ENCODE results near the gene RPS2.
"Not testable (repeated sequence)": the region's sequence is repeated elsewhere in the genome, so short reads cannot be mapped to it uniquely, and the experiment has no call there.

The RPS2 gene

DNA sequence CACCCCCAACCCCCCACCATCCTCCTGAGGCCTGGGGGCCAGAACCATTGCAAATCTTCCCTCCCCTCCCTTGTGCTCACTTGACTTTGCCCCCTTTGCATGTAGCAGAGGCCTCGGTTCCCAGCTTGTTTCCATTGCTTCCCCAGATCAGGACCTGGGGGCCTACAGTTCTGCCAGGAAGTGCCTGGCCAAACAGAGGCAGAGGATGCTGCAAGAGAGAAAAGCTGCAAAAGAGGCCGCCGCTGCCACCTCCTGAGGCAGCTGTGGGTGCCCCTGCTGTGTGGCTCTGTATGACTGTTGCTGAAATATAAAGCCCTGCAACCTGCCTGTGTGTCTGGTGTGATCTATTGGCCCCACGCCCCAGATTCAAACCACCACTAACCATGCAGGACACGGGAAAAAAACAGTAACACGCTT lies 3.0 kb downstream of the RPS2 start:
- ATAC-seq (replicated peaks; ENCODE audit: extremely low read depth, poor library complexity, severe bottlenecking) (no peak), DNase-seq (ENCODE audit: low spot score in 2 of 2) (no peak)
- no peaks in the 10 kb centered on the region for H3K27me3 Mint-ChIP-seq
- peaks cover 65% of the 10 kb centered on the region for H3K4me1 Mint-ChIP-seq
- peaks cover 57% of the 10 kb centered on the region for H3K36me3 Mint-ChIP-seq (ENCODE audit: insufficient read depth)
- peak overlapping the region; percentile 94 for H3K4me3 Mint-ChIP-seq
- H3K9me3 Mint-ChIP-seq = no peaks in the 10 kb centered on the region
- H3K27ac Mint-ChIP-seq (ENCODE audit: low read depth) = peak overlapping the region; percentile 99

DNA sequence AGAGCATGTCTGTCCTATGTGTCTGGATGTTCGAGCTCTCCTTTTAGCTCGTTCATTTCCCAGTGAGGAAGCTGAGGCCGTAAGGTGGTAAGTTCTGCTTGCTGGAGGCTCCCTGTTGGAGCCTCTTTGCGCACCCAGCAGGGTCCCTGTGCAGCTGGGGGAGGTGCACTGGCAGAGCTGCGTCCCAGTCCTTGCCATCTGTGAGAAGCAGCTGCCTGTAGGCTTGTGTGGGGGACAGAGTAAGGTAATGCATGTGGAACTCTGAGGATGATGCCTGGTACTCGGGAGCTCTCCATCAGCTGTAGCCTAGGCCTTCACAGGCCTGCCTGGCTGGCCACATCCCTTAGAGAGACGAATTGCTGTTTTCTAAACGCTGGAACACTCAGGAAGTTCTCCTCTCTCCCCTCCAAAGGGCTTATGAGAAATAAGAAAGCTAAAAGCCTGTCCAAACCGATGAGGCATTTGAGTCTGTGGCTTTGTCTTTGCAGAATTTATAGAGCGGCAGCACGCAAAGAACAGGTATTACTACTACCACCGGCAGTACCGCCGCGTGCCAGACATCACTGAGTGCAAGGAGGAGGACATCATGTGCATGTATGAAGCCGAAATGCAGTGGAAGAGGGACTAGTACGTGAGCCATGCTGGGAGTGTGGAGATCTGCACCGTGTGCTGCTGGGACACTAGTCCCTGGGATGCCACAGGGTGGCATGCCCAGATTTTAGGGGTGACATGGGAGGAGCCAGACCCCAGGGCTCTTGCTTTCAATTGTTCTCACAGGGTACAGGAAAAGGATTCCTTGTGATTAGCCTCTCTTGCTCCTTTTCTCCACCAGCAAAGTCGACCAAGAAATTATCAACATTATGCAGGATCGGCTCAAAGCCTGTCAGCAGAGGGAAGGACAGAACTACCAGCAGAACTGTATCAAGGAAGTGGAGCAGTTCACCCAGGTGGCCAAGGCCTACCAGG lies 3.7 kb downstream of the RPS2 start:
- ATAC-seq (replicated peaks; ENCODE audit: extremely low read depth, poor library complexity, severe bottlenecking) (no peak), DNase-seq (ENCODE audit: low spot score in 2 of 2) (no peak)
- no peaks in the 10 kb centered on the region for H3K9me3 Mint-ChIP-seq
- peaks cover 64% of the 10 kb centered on the region for H3K4me1 Mint-ChIP-seq
- H3K36me3 Mint-ChIP-seq (ENCODE audit: insufficient read depth) = peaks cover 57% of the 10 kb centered on the region
- H3K27me3 Mint-ChIP-seq = no peaks in the 10 kb centered on the region
- peak overlapping the region; percentile 99 for H3K27ac Mint-ChIP-seq (ENCODE audit: low read depth)
- H3K4me3 Mint-ChIP-seq = peak overlapping the region; percentile 94

DNA sequence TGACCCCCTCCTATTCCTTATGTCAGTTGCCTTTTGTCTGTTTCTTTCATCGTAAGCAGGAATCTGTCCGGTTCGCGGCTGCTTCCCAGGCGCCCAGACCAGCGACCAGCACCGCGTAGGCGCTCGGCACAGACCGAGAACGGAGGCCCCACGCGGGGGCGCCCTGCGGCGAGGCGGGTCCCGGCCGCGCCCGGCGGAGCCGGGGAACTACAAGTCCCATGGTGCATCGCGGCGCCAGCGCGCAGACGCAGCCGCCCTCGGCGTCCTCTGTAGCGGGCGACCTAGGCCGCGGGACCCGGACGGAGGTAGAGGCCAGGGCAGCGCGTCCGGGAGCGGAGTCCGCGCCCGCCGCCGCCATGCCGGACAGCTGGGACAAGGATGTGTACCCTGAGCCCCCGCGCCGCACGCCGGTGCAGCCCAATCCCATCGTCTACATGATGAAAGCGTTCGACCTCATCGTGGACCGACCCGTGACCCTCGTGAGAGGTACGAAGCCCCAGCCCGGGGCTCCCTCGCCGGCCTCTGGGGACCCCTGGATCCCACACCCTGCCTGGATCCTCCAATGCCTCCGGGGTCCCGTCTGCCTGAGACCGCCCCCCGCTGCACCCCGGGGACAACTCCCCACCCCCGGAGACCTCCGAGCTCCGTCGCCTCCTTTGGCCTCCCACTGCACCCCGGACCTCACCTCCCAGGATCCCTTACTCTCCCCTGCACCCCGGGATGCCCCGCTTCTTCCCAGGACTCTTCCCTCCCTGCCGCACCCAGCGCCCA lies 5.2 kb downstream of the RPS2 start, which contains the start of gene NDUFB10:
TSS of gene NDUFB10 (plus strand) at position 270 of the 771 bp plus-strand sequence. CDS start at position 357, 87 bp downstream.
- H3K4me3 Mint-ChIP-seq = peak within 1 kb of the TSS; percentile 94

DNA sequence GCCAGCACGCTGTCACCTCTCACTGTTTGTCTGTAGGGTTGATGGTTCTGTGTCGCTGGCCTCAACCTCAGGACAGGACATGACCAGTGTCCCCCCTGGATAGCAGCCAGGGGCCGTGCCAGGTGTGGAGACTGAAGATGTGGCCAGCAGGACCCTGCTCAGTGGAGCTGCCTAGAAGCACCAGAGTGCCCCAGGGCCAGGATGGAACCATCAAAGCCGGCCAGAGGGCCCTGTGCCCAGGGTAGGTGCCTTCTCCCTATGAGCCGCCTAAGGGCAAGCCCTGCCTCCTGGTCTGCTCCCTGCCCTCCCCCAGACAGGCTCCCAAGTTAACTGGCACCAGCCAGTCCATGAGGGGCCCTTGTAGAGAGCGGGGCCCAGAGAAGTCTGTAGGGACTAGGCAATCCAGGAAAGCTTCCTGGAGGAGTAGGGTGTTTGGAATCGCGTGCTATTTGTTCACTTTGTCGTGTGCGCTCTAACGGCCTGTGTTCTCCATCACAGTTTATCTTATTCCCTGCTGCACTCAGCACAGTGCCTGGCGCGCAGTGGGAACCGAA lies 5.8 kb downstream of the RPS2 start:
- Mint-ChIP-seq H3K36me3 (ENCODE audit: insufficient read depth) (peaks cover 39% of the 10 kb centered on the region), H3K9me3 (no peaks in the 10 kb centered on the region), H3K4me3 (peak overlapping the region; percentile 94), H3K27ac (ENCODE audit: low read depth) (peak overlapping the region; percentile 44), H3K27me3 (no peaks in the 10 kb centered on the region), H3K4me1 (peaks cover 44% of the 10 kb centered on the region)
- no peak for ATAC-seq (replicated peaks; ENCODE audit: extremely low read depth, poor library complexity, severe bottlenecking)
- no peak for DNase-seq (ENCODE audit: low spot score in 2 of 2)

More for the DNA sequence above, 5.2 kb downstream of the RPS2 start, which contains the start of gene NDUFB10:
- Mint-ChIP-seq H3K4me1 (peaks cover 51% of the 10 kb centered on the region), H3K36me3 (ENCODE audit: insufficient read depth) (peaks cover 45% of the 10 kb centered on the region), H3K27ac (ENCODE audit: low read depth) (peak within 1 kb of the TSS; percentile 99), H3K27me3 (no peaks in the 10 kb centered on the region), H3K9me3 (no peaks in the 10 kb centered on the region)
- DNase-seq (ENCODE audit: low spot score in 2 of 2) (peak; percentile 78 to 87), ATAC-seq (replicated peaks; ENCODE audit: extremely low read depth, poor library complexity, severe bottlenecking) (peak; percentile 65)

DNA sequence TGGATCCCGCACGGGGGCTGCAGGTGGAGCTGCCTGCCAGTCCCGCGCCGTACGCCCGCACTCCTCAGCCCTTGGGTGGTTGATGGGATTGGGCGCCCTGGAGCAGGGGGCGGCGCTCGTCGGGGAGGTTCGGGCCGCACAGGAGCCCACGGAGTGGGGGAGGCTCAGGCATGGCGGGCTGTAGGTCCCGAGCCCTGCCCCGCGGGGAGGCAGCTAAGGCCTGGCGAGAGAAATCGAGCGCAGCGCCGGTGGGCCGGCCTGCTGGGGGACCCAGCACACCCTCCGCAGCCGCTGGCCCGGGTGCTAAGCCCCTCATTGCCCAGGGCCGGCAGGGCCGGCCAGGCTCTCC lies 6.5 kb downstream of the RPS2 start:
- peaks cover 38% of the 10 kb centered on the region for H3K4me1 Mint-ChIP-seq
- not testable (repeated sequence) for H3K27me3 Mint-ChIP-seq; H3K27ac Mint-ChIP-seq (ENCODE audit: low read depth); DNase-seq (ENCODE audit: low spot score in 2 of 2); H3K9me3 Mint-ChIP-seq; H3K4me3 Mint-ChIP-seq; ATAC-seq (replicated peaks; ENCODE audit: extremely low read depth, poor library complexity, severe bottlenecking)
- peaks cover 32% of the 10 kb centered on the region for H3K36me3 Mint-ChIP-seq (ENCODE audit: insufficient read depth)

DNA sequence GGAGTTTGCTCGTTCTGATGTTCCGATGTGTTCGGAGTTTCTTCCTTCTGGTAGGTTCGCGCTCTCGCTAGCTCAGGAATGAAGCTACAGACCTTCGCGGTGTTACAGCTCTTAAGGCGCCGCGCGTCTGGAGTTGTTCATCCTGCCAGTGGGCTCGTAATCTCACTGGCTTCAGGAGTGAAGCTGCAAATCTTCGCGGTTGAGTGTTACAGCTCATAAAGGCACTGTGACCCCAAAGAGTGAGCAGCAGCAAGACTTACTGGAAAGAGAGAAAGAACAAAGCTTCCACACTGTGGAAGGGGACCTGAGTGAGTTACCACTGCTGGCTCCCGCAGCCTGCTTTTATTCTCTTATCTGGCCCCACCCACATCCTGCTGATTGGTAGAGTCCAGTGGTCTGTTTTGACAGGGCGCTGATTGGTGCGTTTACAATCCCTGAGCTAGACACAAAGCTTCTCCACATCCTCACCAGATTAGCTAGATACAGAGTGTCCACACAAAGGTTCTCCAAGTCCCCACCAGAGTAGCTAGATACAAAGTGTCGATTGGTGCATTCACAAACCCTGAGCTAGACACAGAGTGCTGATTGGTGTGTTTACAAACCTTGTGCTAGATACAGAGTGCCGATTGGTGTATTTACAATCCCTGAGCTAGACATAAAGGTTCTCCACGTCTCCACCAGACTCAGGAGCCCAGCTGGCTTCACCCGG lies 7.0 kb downstream of the RPS2 start:
- ATAC-seq (replicated peaks; ENCODE audit: extremely low read depth, poor library complexity, severe bottlenecking); DNase-seq (ENCODE audit: low spot score in 2 of 2); H3K27me3 Mint-ChIP-seq; H3K27ac Mint-ChIP-seq (ENCODE audit: low read depth); H3K4me3 Mint-ChIP-seq; H3K9me3 Mint-ChIP-seq: not testable (repeated sequence)
- Mint-ChIP-seq H3K4me1 (peaks cover 33% of the 10 kb centered on the region), H3K36me3 (ENCODE audit: insufficient read depth) (peaks cover 27% of the 10 kb centered on the region)

DNA sequence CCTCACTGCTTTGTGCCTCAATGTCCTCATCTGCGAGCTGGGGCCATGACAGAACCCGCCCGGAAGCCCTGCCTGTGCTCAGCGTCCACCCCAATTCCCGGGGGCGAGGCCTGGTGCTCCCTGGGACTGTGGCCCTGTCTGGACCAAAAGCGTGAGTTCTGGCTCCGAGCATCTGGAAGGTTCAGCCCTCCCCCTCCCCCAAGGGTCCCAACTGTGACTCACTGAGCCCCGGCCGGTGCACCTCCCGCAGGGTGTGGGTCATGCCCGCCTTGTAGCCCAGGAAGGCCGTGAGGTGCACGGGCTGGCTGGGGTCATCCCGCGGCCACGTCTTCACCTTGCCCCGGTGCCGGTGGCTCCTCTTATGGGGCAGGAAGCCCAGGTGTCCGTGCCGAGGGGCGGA lies 10.9 kb downstream of the RPS2 start:
- H3K9me3 Mint-ChIP-seq = no peaks in the 10 kb centered on the region
- H3K36me3 Mint-ChIP-seq (ENCODE audit: insufficient read depth) = no peaks in the 10 kb centered on the region
- H3K27ac Mint-ChIP-seq (ENCODE audit: low read depth) = no peak overlapping the region
- no peaks in the 10 kb centered on the region for H3K4me1 Mint-ChIP-seq
- DNase-seq (ENCODE audit: low spot score in 2 of 2) (no peak), ATAC-seq (replicated peaks; ENCODE audit: extremely low read depth, poor library complexity, severe bottlenecking) (no peak)
- no peaks in the 10 kb centered on the region for H3K27me3 Mint-ChIP-seq
- no peak overlapping the region for H3K4me3 Mint-ChIP-seq

DNA sequence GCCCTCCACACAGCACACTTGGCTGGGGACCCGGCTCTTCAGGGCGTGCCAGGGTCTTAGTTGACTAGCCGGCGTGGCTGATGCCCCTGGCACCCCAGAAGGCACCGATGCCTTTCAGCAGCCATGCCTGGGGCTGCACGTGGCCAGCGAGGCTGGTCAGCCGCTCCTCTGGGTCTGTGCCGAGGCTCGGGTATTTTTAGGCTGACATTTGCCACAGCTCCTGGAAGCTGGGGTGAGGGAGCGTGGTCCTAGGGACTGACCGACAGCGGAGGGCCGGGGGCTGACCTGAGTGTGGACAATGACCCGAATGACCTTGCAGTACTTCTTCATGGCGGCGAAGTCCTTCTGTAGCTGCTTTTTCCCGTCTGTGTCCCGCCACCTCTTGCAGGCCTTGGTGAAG lies 14.1 kb downstream of the RPS2 start:
- no peak overlapping the region for H3K27ac Mint-ChIP-seq (ENCODE audit: low read depth)
- H3K27me3 Mint-ChIP-seq = no peaks in the 10 kb centered on the region
- no peak overlapping the region for H3K4me3 Mint-ChIP-seq
- H3K9me3 Mint-ChIP-seq = no peaks in the 10 kb centered on the region
- DNase-seq (ENCODE audit: low spot score in 2 of 2) = no peak
- H3K4me1 Mint-ChIP-seq = no peaks in the 10 kb centered on the region
- H3K36me3 Mint-ChIP-seq (ENCODE audit: insufficient read depth) = no peaks in the 10 kb centered on the region
- no peak for ATAC-seq (replicated peaks; ENCODE audit: extremely low read depth, poor library complexity, severe bottlenecking)

DNA sequence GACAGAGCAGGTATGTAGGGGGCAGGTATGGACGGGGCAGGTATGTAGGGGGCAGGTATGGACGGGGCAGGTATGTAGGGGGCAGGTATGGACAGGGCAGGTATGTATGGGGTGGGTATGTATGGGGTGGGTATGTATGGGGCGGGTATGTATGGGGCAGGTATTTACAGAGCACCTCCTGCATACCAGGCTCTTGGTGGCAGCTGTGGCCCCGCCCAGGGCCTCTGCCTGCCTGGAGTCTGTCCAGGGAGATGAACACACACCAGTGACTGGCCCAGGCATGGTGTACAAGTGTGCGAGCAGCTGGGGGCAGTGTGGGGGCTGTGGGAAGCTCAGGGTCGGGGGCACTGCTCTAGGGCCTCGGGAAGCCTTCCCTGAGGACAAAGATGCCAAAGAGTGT lies 14.6 kb downstream of the RPS2 start:
- DNase-seq (ENCODE audit: low spot score in 2 of 2) = no peak
- ATAC-seq (replicated peaks; ENCODE audit: extremely low read depth, poor library complexity, severe bottlenecking) = no peak
- H3K9me3 Mint-ChIP-seq = no peaks in the 10 kb centered on the region
- H3K4me3 Mint-ChIP-seq = no peak overlapping the region
- H3K27ac Mint-ChIP-seq (ENCODE audit: low read depth) = no peak overlapping the region
- H3K27me3 Mint-ChIP-seq = no peaks in the 10 kb centered on the region
- no peaks in the 10 kb centered on the region for H3K36me3 Mint-ChIP-seq (ENCODE audit: insufficient read depth)
- H3K4me1 Mint-ChIP-seq = no peaks in the 10 kb centered on the region

DNA sequence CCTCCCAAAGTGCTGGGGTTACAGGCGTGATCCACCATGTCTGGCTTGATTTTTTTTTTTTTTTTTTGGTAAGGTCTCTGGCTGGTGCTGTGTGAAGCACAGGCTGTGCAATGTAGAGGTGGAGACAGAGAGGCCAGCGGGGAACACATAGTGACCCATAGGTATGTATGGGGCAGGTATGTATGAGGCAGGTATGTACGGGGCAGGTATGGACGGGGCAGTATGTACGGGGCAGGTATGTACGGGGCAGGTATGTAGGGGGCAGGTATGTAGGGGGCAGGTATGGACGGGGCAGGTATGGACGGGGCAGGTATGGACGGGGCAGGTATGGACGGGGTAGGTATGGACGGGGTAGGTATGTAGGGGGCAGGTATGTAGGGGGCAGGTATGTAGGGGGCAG lies 15.1 kb downstream of the RPS2 start:
- Mint-ChIP-seq H3K9me3 (no peaks in the 10 kb centered on the region), H3K36me3 (ENCODE audit: insufficient read depth) (no peaks in the 10 kb centered on the region), H3K4me1 (no peaks in the 10 kb centered on the region), H3K27me3 (no peaks in the 10 kb centered on the region), H3K27ac (ENCODE audit: low read depth) (no peak overlapping the region), H3K4me3 (no peak overlapping the region)
- DNase-seq (ENCODE audit: low spot score in 2 of 2) (no peak), ATAC-seq (replicated peaks; ENCODE audit: extremely low read depth, poor library complexity, severe bottlenecking) (no peak)

DNA sequence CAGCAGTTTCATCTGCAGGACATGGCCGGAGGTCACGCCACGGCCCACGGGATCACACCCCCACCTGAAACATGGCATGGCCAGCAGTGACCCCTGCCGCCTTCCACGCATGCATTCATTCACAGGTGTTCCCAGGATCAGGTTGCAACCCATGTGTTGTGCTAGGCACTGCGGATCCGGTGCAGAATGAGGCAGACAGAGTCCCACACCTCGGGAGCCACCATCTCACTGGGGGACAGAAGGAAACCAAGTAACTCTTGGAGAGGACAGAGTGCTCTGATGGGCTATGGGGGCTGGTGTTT lies 17.3 kb downstream of the RPS2 start:
- DNase-seq (ENCODE audit: low spot score in 2 of 2) (no peak), ATAC-seq (replicated peaks; ENCODE audit: extremely low read depth, poor library complexity, severe bottlenecking) (no peak)
- no peak overlapping the region for H3K27ac Mint-ChIP-seq (ENCODE audit: low read depth)
- H3K9me3 Mint-ChIP-seq = no peaks in the 10 kb centered on the region
- H3K27me3 Mint-ChIP-seq = no peaks in the 10 kb centered on the region
- H3K4me1 Mint-ChIP-seq = peaks cover 5% of the 10 kb centered on the region
- no peaks in the 10 kb centered on the region for H3K36me3 Mint-ChIP-seq (ENCODE audit: insufficient read depth)
- H3K4me3 Mint-ChIP-seq = no peak overlapping the region

Data from central memory CD8-positive, alpha-beta T cell (primary cell).